Lower lobe of right lung (tissue), 2 donors: Measurements from ENCODE around the gene HIBADH. TPM values are rescaled to one million over a fixed set of nuclear protein-coding genes. Genes with fewer than 3 reads are reported as not detected.
"Not testable (repeated sequence)": the region's sequence is repeated elsewhere in the genome, so short reads cannot be mapped to it uniquely, and the experiment has no call there.

ENCODE experiments used
- ATAC-seq, 2 donors: fragments of 200-7000 bp; cut with Tn5 transposase; one replicate each; pipeline ENCODE4 v1.9.1; 2020 to 2022; ENCODE audit warnings: mild to moderate bottlenecking in 2 of 2, moderate library complexity in 2 of 2
- DNase-seq: peaks from one replicate; pipeline ENCODE4 v3.0.0-alpha.2; 2020
- H3K27ac ChIP-seq: fragments of 200-600 bp; one replicate; pipeline ENCODE4 v1.8.0; 2022
- H3K27me3 ChIP-seq: fragments of 200-600 bp; one replicate; pipeline ENCODE4 v1.8.0; 2022; ENCODE audit warnings: low read depth
- H3K36me3 ChIP-seq: fragments of 200-600 bp; one replicate; pipeline ENCODE4 v1.8.0; 2022; ENCODE audit warnings: mild to moderate bottlenecking
- H3K4me1 ChIP-seq: fragments of 200-600 bp; one replicate; pipeline ENCODE4 v1.8.0; 2022
- H3K4me3 ChIP-seq: fragments of 200-600 bp; one replicate; pipeline ENCODE4 v1.8.0; 2022; ENCODE audit warnings: mild to moderate bottlenecking
- H3K9me3 ChIP-seq: fragments of 200-600 bp; one replicate; pipeline ENCODE4 v1.8.0; 2022
- intact Hi-C: fragments of 100-400 bp; cut with DNase I; formaldehyde crosslinking; loops from one replicate; pipeline ENCODE4 v1.11.0; 2022
- total RNA-seq: library from RNA; stranded (reverse); fragmentation: NEBNext Ultra II Directional; extraction: Animal tissue kit (Norgen Biotek cat#: 25700); gene quantifications from one replicate; pipeline ENCODE4 v1.2.1, GENCODE V29; 2021
- TF ChIP-seq, protein P1 (sequence below): fragments of 200-600 bp; IDR thresholded peaks from one replicate; pipeline ENCODE4 v1.8.0; 2022; ENCODE audit warnings: antibody characterized with exemption, mild to moderate bottlenecking
- donor health status: DM: no; HTN: yes; CAD: no; lungs with severe emphysema.

The HIBADH gene
- total RNA-seq, 1 donor from 2014 or later: 27.1 TPM

DNA sequence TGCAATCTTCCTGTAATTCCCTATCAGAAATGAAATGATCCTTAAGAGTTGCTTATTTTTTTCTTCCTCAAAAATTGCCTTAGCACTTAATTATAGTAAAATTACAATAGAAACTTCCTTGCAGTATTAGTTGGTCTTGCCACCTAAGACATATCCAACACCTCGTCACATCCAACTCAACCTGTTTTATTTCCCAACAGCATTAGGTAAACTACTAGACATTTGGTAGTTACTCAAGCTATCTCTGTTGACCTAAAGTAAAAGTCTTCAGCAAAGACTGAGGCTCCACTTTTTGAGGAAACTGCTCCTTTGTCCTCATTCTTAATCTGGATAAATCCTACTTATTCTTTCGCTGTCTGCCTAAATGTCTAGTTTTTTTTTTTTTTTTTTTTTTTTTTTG, 20.4 kb downstream of the HIBADH start:
- H3K9me3 ChIP-seq: no peaks in the 10 kb centered on the region
- intact Hi-C loops: no loop called here
- H3K36me3 ChIP-seq: no peaks in the 10 kb centered on the region
- no peak overlapping the region for H3K4me3 ChIP-seq
- no peaks in the 10 kb centered on the region for H3K27me3 ChIP-seq
- no peak overlapping the region for H3K27ac ChIP-seq
- TF ChIP-seq, protein P1, sequence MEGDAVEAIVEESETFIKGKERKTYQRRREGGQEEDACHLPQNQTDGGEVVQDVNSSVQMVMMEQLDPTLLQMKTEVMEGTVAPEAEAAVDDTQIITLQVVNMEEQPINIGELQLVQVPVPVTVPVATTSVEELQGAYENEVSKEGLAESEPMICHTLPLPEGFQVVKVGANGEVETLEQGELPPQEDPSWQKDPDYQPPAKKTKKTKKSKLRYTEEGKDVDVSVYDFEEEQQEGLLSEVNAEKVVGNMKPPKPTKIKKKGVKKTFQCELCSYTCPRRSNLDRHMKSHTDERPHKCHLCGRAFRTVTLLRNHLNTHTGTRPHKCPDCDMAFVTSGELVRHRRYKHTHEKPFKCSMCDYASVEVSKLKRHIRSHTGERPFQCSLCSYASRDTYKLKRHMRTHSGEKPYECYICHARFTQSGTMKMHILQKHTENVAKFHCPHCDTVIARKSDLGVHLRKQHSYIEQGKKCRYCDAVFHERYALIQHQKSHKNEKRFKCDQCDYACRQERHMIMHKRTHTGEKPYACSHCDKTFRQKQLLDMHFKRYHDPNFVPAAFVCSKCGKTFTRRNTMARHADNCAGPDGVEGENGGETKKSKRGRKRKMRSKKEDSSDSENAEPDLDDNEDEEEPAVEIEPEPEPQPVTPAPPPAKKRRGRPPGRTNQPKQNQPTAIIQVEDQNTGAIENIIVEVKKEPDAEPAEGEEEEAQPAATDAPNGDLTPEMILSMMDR: no peak
- peaks cover 20% of the 10 kb centered on the region for H3K4me1 ChIP-seq
- no peak for DNase-seq
- no peak for ATAC-seq

DNA sequence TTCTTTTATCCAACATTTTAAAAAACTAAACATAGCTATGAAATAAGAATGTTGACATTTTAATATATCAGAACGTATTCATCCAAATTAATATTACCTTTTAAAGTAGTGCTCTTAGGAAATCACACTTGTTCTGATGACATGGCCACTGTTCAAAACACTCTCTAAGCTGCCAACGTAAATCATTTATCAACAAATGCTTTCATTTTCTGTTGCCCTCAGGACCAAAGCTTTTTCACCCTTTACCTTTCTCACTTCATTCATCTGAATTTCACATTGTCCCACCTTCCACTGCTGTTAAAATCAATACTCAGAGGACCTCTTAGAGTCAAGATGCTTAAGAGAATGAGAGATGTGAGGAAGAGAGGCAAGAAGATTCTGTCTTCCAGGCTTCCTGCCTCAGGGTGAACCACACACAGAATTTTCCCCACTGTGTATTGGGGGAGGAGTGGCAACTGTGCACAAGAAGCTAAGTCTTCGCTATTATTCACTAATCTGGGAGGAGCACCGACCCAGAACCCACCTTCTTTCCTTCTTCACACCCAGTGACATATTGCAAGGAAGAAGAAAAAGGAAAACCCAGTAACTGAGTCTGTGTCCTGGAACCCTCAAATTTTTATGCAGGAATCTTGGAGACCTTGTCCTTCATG, 21.0 kb downstream of the HIBADH start:
- Histone ChIP-seq H3K4me1 (peaks cover 20% of the 10 kb centered on the region), H3K4me3 (no peak overlapping the region), H3K9me3 (no peaks in the 10 kb centered on the region), H3K27ac (no peak overlapping the region), H3K27me3 (no peaks in the 10 kb centered on the region), H3K36me3 (no peaks in the 10 kb centered on the region)
- ATAC-seq: no peak
- intact Hi-C loops: no loop called here
- DNase-seq: no peak
- TF ChIP-seq, protein P1: no peak

DNA sequence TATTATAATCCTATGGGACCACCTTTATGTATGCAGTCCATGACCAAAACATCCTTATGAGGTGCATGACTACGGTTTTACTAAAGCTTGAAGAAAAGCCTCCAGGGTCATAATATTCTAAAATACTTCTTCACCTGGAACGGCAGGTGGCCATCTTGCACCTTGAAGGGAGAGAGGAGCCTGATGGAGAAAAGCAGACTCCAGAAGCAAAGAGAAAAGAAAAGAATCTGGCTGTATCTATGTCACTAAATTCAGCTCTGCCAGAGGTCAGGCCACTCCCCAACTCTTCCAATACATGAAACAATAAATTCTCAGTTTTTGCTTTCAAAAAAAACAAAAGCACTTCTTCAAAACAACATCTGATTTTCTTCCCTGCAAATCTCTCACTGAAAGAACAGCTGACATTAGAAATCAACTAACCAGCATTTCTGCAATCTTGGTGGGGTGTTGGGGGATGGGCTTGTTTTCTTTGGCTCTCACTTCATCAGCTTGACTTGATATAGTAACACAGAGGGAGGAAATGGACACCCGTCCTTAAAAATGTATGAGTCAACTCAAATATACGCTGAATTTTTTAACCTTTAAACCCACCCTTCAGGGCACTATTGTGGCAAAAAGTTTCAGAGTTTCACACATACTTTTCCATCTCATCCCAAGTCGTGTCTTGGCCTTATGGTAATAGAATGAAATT, 21.7 kb downstream of the HIBADH start:
- no peak for DNase-seq
- Histone ChIP-seq H3K4me1 (peaks cover 27% of the 10 kb centered on the region), H3K27ac (no peak overlapping the region), H3K27me3 (no peaks in the 10 kb centered on the region), H3K9me3 (no peaks in the 10 kb centered on the region), H3K4me3 (no peak overlapping the region), H3K36me3 (no peaks in the 10 kb centered on the region)
- TF ChIP-seq, protein P1: no peak
- intact Hi-C loops: no loop called here
- no peak for ATAC-seq

DNA sequence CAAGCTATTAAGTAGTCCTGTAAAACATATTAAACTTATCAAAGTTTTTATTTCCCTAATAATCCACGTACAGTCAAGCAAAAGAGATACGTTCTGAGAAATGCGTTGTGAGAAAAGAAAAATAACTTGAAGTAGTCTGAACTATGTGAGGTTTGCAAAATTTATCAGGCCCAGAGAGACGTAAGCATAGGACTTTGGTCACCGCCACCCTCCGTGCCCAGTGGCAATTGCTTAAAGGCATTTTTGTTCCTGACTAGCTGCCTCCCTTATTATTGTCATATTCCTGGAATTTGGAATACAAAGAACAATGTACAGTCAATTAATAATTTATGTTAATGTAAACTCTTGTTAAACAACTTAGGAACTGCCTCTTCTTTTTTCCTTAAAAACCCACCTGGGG, 22.8 kb downstream of the HIBADH start:
- TF ChIP-seq, protein P1: no peak
- ATAC-seq (no peak), DNase-seq (no peak)
- no peaks in the 10 kb centered on the region for H3K27me3 ChIP-seq
- no peak overlapping the region for H3K4me3 ChIP-seq
- H3K36me3 ChIP-seq: no peaks in the 10 kb centered on the region
- H3K4me1 ChIP-seq: peaks cover 38% of the 10 kb centered on the region
- no peak overlapping the region for H3K27ac ChIP-seq
- intact Hi-C loops: no loop called here
- no peaks in the 10 kb centered on the region for H3K9me3 ChIP-seq

DNA sequence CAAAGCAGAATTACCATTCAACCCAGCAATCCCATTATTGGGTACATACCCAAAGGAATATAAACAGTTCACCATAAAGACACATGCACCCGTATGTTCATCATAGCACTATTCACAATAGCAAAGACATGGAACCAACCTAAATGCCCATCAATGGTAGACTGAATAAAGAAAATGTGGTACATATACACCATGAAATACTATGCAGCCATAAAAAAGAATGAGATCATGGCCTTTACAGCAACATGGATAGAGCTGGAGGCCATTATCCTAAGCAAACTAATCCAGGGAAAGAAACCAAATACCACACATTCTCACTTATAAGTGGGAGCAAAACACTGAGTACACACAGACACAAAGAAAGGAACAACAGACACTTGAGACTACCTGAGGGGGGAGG, 23.6 kb downstream of the HIBADH start:
- H3K36me3 ChIP-seq, intact Hi-C loops, ATAC-seq, H3K27ac ChIP-seq, H3K9me3 ChIP-seq, DNase-seq, H3K27me3 ChIP-seq, H3K4me3 ChIP-seq: not testable (repeated sequence)
- H3K4me1 ChIP-seq: peaks cover 38% of the 10 kb centered on the region

DNA sequence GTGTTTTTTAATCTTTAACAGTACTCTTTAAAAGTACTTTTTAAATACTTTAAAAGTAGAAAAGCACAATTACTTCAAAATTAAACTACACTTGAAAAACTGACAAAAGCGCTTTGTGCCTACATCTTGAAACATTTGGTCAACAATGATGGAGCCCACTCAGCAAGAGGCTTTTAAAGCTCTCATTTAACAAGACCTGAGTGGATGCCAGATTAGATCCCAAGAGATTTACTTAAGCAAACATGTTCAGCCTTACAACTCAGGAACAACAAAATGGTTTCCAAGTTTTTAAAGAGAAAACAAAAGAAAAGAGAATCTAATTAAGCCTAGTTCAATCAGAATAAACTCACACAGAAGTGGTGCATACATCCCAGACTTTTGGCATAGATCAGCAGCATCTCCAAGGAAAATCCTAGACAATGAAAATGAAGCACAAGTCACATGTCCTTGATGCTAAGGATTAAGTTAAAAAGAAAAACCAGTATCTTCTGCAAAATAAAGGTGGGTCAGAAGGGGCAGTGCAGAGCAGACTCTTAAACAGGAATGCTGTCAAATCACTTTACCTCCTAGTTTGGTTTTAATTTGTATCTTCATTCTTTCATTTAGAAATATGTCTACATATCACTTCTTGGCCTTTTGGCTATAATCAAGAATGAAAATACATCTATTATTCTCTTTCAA, 26.2 kb downstream of the HIBADH start:
- no peaks in the 10 kb centered on the region for H3K9me3 ChIP-seq
- intact Hi-C loops: no loop called here
- no peak for DNase-seq
- no peaks in the 10 kb centered on the region for H3K36me3 ChIP-seq
- ATAC-seq: peak in 1 of 2 donors; percentile 52
- H3K4me3 ChIP-seq: no peak overlapping the region
- TF ChIP-seq, protein P1: no peak
- peaks cover 29% of the 10 kb centered on the region for H3K4me1 ChIP-seq
- no peak overlapping the region for H3K27ac ChIP-seq
- H3K27me3 ChIP-seq: no peaks in the 10 kb centered on the region
